HepG2 (cell line): ENCODE measurements around the gene EHD1. TPM values are rescaled to one million over a fixed set of nuclear protein-coding genes. Genes with fewer than 3 reads are reported as not detected.

Source experiments
- ATAC-seq: fragments of 200-7000 bp; cut with Tn5 transposase; 3 replicates; pipeline ENCODE4 v1.9.1; 2020; ENCODE audit warnings: mild to moderate bottlenecking, moderate library complexity
- BruUV-seq: library from RNA; stranded (reverse); fragments of 400-500 nt; replicated peaks from 2 replicates; lab custom pipeline; 2021; lab: Mats Ljungman, UMichigan
- CTCF ChIA-PET: fragments of 300-600 bp; formaldehyde crosslinking; extraction: SDS; loops from one replicate; lab custom pipeline; 2021; ENCODE audit warnings: low total read pairs, inconsistent platforms, low intra/inter-chr PET ratio; lab: Yijun Ruan, JAX
- POLR2A ChIA-PET: fragments of 350-600 bp; sonication (Branson Sonifier 250); formaldehyde crosslinking; loops from one replicate; lab custom pipeline; 2020; ENCODE audit warnings: antibody characterized with exemption, inconsistent platforms; lab: Yijun Ruan, JAX
- DNase-seq: peaks from one replicate; pipeline ENCODE4 v3.0.0-alpha.2; 2015; ENCODE audit warnings: low spot score
- FAIRE-seq: peaks from 3 replicates; lab custom pipeline; 2011; peaks lifted over from hg19 to GRCh38; lab: Jason Lieb, UNC
- H2AFZ ChIP-seq: one replicate; pipeline ENCODE4 v1.6.1; 2011; ENCODE audit warnings: low read length, inconsistent platforms
- H3K27ac ChIP-seq: fragments of 300-600 bp; 3 replicates; pipeline ENCODE4 v1.8.0; 2011; ENCODE audit warnings: mixed run types, mild to moderate bottlenecking, mixed read lengths, low read length, inconsistent platforms; ENCODE audit not compliant: insufficient read depth; ENCODE audit errors: extremely low read length
- H3K27me3 ChIP-seq, 2 experiments: fragments of 200-600 bp in 1 of 2; 2 replicates in 1 of 2; 3 replicates in 1 of 2; pipeline versions ENCODE4 v1.6.0 to v1.8.0; 2011; ENCODE audit warnings: low read length in 2 of 2, mild to moderate bottlenecking in 2 of 2, moderate library complexity in 2 of 2, inconsistent platforms in 1 of 2; ENCODE audit not compliant: insufficient read depth in 2 of 2, control insufficient read depth in 1 of 2
- H3K36me3 ChIP-seq, 2 experiments: fragments of 200-600 bp in 1 of 2; replicated peaks in 1 of 2; 2 replicates in 1 of 2; 3 replicates in 1 of 2; pipeline versions ENCODE4 v1.5.1 to v1.8.0; 2011; ENCODE audit warnings: low read length in 2 of 2, inconsistent platforms in 1 of 2; ENCODE audit not compliant: insufficient read depth in 2 of 2, control insufficient read depth in 1 of 2
- H3K4me1 ChIP-seq: 2 replicates; pipeline ENCODE4 v1.5.1; 2012; ENCODE audit warnings: low read length, inconsistent platforms; ENCODE audit not compliant: insufficient read depth
- H3K4me2 ChIP-seq: 2 replicates; pipeline ENCODE4 v1.6.0; 2011; ENCODE audit warnings: low read depth, low read length, inconsistent platforms
- H3K4me3 ChIP-seq, 3 experiments: fragments of 200-600 bp in 1 of 3; sonication (generic), shearing (Covaris generic) in 1 of 3; replicated peaks in 1 of 3; 2 replicates each; pipeline ENCODE4 v1.5.1; 2011 to 2016; ENCODE audit warnings: low read length in 3 of 3, inconsistent platforms in 2 of 3, low read depth in 2 of 3, mild to moderate bottlenecking in 2 of 3, control low read depth in 1 of 3, mixed read lengths in 1 of 3; ENCODE audit not compliant: insufficient read depth in 1 of 3
- H3K79me2 ChIP-seq: one replicate; pipeline ENCODE4 v1.6.1; 2011; ENCODE audit warnings: low read length, inconsistent platforms; ENCODE audit not compliant: insufficient read depth
- H3K9ac ChIP-seq: 2 replicates; pipeline ENCODE4 v1.6.0; 2011; ENCODE audit warnings: mild to moderate bottlenecking, low read depth, low read length, inconsistent platforms; ENCODE audit not compliant: insufficient read depth
- H3K9me3 ChIP-seq: 2 replicates; pipeline ENCODE4 v1.5.1; 2012; ENCODE audit warnings: mild to moderate bottlenecking, low read length
- H4K20me1 ChIP-seq: 2 replicates; pipeline ENCODE4 v1.6.0; 2011; ENCODE audit warnings: inconsistent platforms, mild to moderate bottlenecking, low read length, moderate library complexity; ENCODE audit not compliant: insufficient read depth
- GATAD2A ChIP-seq: IDR thresholded peaks from 2 replicates; pipeline ENCODE4 v1.6.1; 2016
- IRF2 ChIP-seq: IDR thresholded peaks from 2 replicates; pipeline ENCODE4 v1.6.1; 2018; ENCODE audit warnings: missing genetic modification reagents, missing compliant biosample characterization
- MEIS2 ChIP-seq: sonication (generic); formaldehyde crosslinking; IDR thresholded peaks from 2 replicates; pipeline ENCODE4 v1.9.0; 2021; ENCODE audit warnings: mild to moderate bottlenecking, missing genetic modification reagents
- NR2F6 ChIP-seq, 2 experiments: IDR thresholded peaks; 2 replicates each; pipeline ENCODE4 v1.6.1; 2016; ENCODE audit warnings: antibody characterized with exemption in 1 of 2, mild to moderate bottlenecking in 1 of 2
- RBAK ChIP-seq: sonication (generic); formaldehyde crosslinking; IDR thresholded peaks from 2 replicates; pipeline ENCODE4 v1.5.1; 2020; ENCODE audit warnings: mild to moderate bottlenecking, missing genetic modification reagents
- RCOR2 ChIP-seq: IDR thresholded peaks from 2 replicates; pipeline ENCODE4 v1.6.1; 2016; ENCODE audit warnings: missing biosample characterization, missing genetic modification reagents
- SIN3A ChIP-seq: IDR thresholded peaks from 2 replicates; pipeline ENCODE4 v1.6.1; 2011; ENCODE audit warnings: low read depth, mild to moderate bottlenecking, control low read depth, low read length, borderline replicate concordance
- TOPORS ChIP-seq: sonication (generic); formaldehyde crosslinking; IDR thresholded peaks from 2 replicates; pipeline ENCODE4 v1.8.0; 2023; ENCODE audit warnings: mild to moderate bottlenecking, missing genetic modification reagents
- ZNF121 ChIP-seq: sonication (generic); formaldehyde crosslinking; IDR thresholded peaks from 2 replicates; pipeline ENCODE4 v1.5.0; 2020; ENCODE audit warnings: mild to moderate bottlenecking, missing genetic modification reagents
- ZNF251 ChIP-seq: sonication (generic); formaldehyde crosslinking; IDR thresholded peaks from 2 replicates; pipeline ENCODE4 v1.9.0; 2021; ENCODE audit warnings: mild to moderate bottlenecking, missing genetic modification reagents
- ZNF280D ChIP-seq: sonication (generic); formaldehyde crosslinking; IDR thresholded peaks from 2 replicates; pipeline ENCODE4 v1.5.1; 2020; ENCODE audit warnings: mild to moderate bottlenecking, missing genetic modification reagents
- ZNF44 ChIP-seq: sonication (generic); formaldehyde crosslinking; IDR thresholded peaks from 2 replicates; pipeline ENCODE4 v1.5.1; 2020; ENCODE audit warnings: mild to moderate bottlenecking, missing genetic modification reagents
- ZNF615 ChIP-seq: sonication (generic); formaldehyde crosslinking; IDR thresholded peaks from 2 replicates; pipeline ENCODE4 v1.5.0; 2020; ENCODE audit warnings: mild to moderate bottlenecking, missing genetic modification reagents, borderline replicate concordance
- ZNF768 ChIP-seq: sonication (generic); formaldehyde crosslinking; IDR thresholded peaks from 2 replicates; pipeline ENCODE4 v1.4.0; 2020; ENCODE audit warnings: missing genetic modification reagents
- ZNF790 ChIP-seq: sonication (generic); formaldehyde crosslinking; IDR thresholded peaks from 2 replicates; pipeline ENCODE4 v1.8.0; 2022; ENCODE audit warnings: missing genetic modification reagents, mild to moderate bottlenecking, borderline replicate concordance
- ZXDC ChIP-seq: sonication (generic); formaldehyde crosslinking; IDR thresholded peaks from 2 replicates; pipeline ENCODE4 v1.5.0; 2020; ENCODE audit warnings: mild to moderate bottlenecking, missing genetic modification reagents
- WGBS: methylation state at CpG from one replicate; pipeline ENCODE4 v1.1.6; 2017; ENCODE audit warnings: low lambda C conversion rate; 5-methylcytosine and 5-hydroxymethylcytosine counted together
- in situ Hi-C: cut with HindIII; loops from 2 replicates; pipeline ENCODE4 v1.10.0; 2017; ENCODE audit warnings: low pct_unique_long_range_greater_than_20kb; ENCODE audit not compliant: extremely low pct_ligation_motif_present
- intact Hi-C: fragments of 100-400 bp; cut with micrococcal nuclease; formaldehyde crosslinking; loops from one replicate; pipeline ENCODE4 v1.10.0; 2022; ENCODE audit not compliant: unreplicated experiment
- polyA plus RNA-seq, 8 experiments: library from polyadenylated mRNA; depleted of rRNA in 3 of 8; stranded (reverse) in 7 of 8; unstranded in 1 of 8; fragments of >200 nt; fragmentation: Illumina TruSeq in 4 of 8; extraction: Trizol in 4 of 8; gene quantifications; 2 replicates each; pipeline versions ENCODE4 v1.2.1 to v1.2.3, GENCODE V29; 2011 to 2016; ENCODE audit warnings: low read depth in 4 of 8, missing spikeins in 1 of 8, mixed read lengths in 1 of 8; ENCODE audit not compliant: insufficient read depth in 1 of 8
- total RNA-seq, 5 experiments: library from RNA; depleted of rRNA; stranded (reverse); fragments of >200 nt; fragmentation: Illumina TruSeq; extraction: Trizol; gene quantifications; 2 replicates each; pipeline ENCODE4 v1.2.3, GENCODE V29; 2016; ENCODE audit warnings: low read depth in 1 of 5

The EHD1 gene
- total and polyA plus RNA-seq, 2 of the 13 experiments (the other 11 are each of a cell fraction or from before 2014, with no cell fraction given), result 23.6 to 26.6 TPM

- peak; percentile 15; the same call in 1 of the 2 replicates for TF ChIP-seq ZXDC (CRISPR knock-in tag)
- 0 out of 2 replicates have a peak, but pooled peaks have one; percentile 8 for TF ChIP-seq ZNF790 (CRISPR knock-in tag)
- TF ChIP-seq RCOR2 (CRISPR knock-in tag), result peak; percentile 31; the same call in 1 of the 2 replicates
- TF ChIP-seq SIN3A, result no peak
- peak; percentile 99 for TF ChIP-seq ZNF768 (CRISPR knock-in tag)
- 0 out of 2 replicates have a peak, but pooled peaks have one; percentile 40 for TF ChIP-seq MEIS2 (CRISPR knock-in tag)
Measured at GRCh38 chr11:64892411-64892831, 14.0 kb upstream of the EHD1 start (continued).

- H3K4me2 ChIP-seq, result peak overlapping the region; percentile 94
- peaks cover 10% of the 10 kb centered on the region; the same call in 1 of the 2 replicates for H4K20me1 ChIP-seq
- DNase-seq (no peak), FAIRE-seq (no peak), ATAC-seq (no peak)
- 50% methylated on average over 5 of the region's 5 CpGs for WGBS
- no TSS peak for BruUV-seq
- in situ Hi-C loops (loop anchor here (5.0 kb wide), 2 partner anchors 45 to 105 kb away; no protein-coding TSS in a partner anchor), intact Hi-C loops (no loop called here)
- peak overlapping the region; percentile 88 for H3K27ac ChIP-seq
- CTCF ChIA-PET, result interaction anchor here (3.9 kb wide), 1 partner anchor 45 kb away, joined by 72 read pairs; no protein-coding TSS in a partner anchor
- H3K79me2 ChIP-seq, result peaks cover 27% of the 10 kb centered on the region
- POLR2A ChIA-PET, result interaction anchor here (1.2 to 11.5 kb wide), 11 partner anchors 9 to 243 kb away, joined by 3 to 132 read pairs (median 6); partner anchors contain the start of genes ARL2, BATF2, CDC42BPG and EHD1
- H2AFZ ChIP-seq, result no peak overlapping the region
- H3K27me3 ChIP-seq, result no peaks in the 10 kb centered on the region; a peak in 1 of 5 replicates
- peaks cover 69% of the 10 kb centered on the region for H3K4me1 ChIP-seq
- 0 out of 2 replicates have a peak, but pooled peaks have one; percentile 2 for TF ChIP-seq NR2F6 (IDR thresholded peaks at IDR 0.05)
- TF ChIP-seq NR2F6 (CRISPR knock-in tag; IDR thresholded peaks at IDR 0.05), result no peak
- no peak for TF ChIP-seq ZNF615 (CRISPR knock-in tag)
- peak; percentile 2; the same call in 1 of the 2 replicates for TF ChIP-seq ZNF280D
- TF ChIP-seq ZNF251 (CRISPR knock-in tag), result no peak
- TF ChIP-seq RCOR2 (CRISPR knock-in tag), result no peak
- 0 out of 2 replicates have a peak, but pooled peaks have one; percentile 19 for TF ChIP-seq TOPORS (CRISPR knock-in tag)
- TF ChIP-seq RBAK, result no peak
- TF ChIP-seq ZNF121 (CRISPR knock-in tag), result peak; percentile 89
- TF ChIP-seq ZNF44, result no peak
- TF ChIP-seq GATAD2A (CRISPR knock-in tag), result 0 out of 2 replicates have a peak, but pooled peaks have one; percentile 0
- TF ChIP-seq IRF2 (CRISPR knock-in tag), result no peak
- peaks cover 0 to 5% of the 10 kb centered on the region in 2 experiments; a peak in 1 of 5 replicates for H3K36me3 ChIP-seq
- H3K9ac ChIP-seq, result peak overlapping the region; percentile 96
- no peaks in the 10 kb centered on the region for H3K9me3 ChIP-seq
- H3K4me3 ChIP-seq, result peak overlapping the region; percentile 80 to 96 (median 95)
Measured at GRCh38 chr11:64891880-64892279, 13.5 kb upstream of the EHD1 start.
